HepG2 (cell line): ENCODE measurements around the gene BABAM2. TPM values are rescaled to one million over a fixed set of nuclear protein-coding genes. Genes with fewer than 3 reads are reported as not detected.

Source experiments
- ATAC-seq: fragments of 200-7000 bp; cut with Tn5 transposase; 3 replicates; pipeline ENCODE4 v1.9.1; 2020; ENCODE audit warnings: mild to moderate bottlenecking, moderate library complexity
- BruUV-seq: library from RNA; stranded (reverse); fragments of 400-500 nt; replicated peaks from 2 replicates; lab custom pipeline; 2021; lab: Mats Ljungman, UMichigan
- CTCF ChIA-PET: fragments of 300-600 bp; formaldehyde crosslinking; extraction: SDS; loops from one replicate; lab custom pipeline; 2021; ENCODE audit warnings: low total read pairs, inconsistent platforms, low intra/inter-chr PET ratio; lab: Yijun Ruan, JAX
- POLR2A ChIA-PET: fragments of 350-600 bp; sonication (Branson Sonifier 250); formaldehyde crosslinking; loops from one replicate; lab custom pipeline; 2020; ENCODE audit warnings: antibody characterized with exemption, inconsistent platforms; lab: Yijun Ruan, JAX
- DNase-seq: peaks from one replicate; pipeline ENCODE4 v3.0.0-alpha.2; 2015; ENCODE audit warnings: low spot score
- FAIRE-seq: peaks from 3 replicates; lab custom pipeline; 2011; peaks lifted over from hg19 to GRCh38; lab: Jason Lieb, UNC
- H2AFZ ChIP-seq: one replicate; pipeline ENCODE4 v1.6.1; 2011; ENCODE audit warnings: low read length, inconsistent platforms
- H3K27ac ChIP-seq: fragments of 300-600 bp; 3 replicates; pipeline ENCODE4 v1.8.0; 2011; ENCODE audit warnings: mixed run types, mild to moderate bottlenecking, mixed read lengths, low read length, inconsistent platforms; ENCODE audit not compliant: insufficient read depth; ENCODE audit errors: extremely low read length
- H3K27me3 ChIP-seq, 2 experiments: fragments of 200-600 bp in 1 of 2; 2 replicates in 1 of 2; 3 replicates in 1 of 2; pipeline versions ENCODE4 v1.6.0 to v1.8.0; 2011; ENCODE audit warnings: low read length in 2 of 2, mild to moderate bottlenecking in 2 of 2, moderate library complexity in 2 of 2, inconsistent platforms in 1 of 2; ENCODE audit not compliant: insufficient read depth in 2 of 2, control insufficient read depth in 1 of 2
- H3K36me3 ChIP-seq, 2 experiments: fragments of 200-600 bp in 1 of 2; replicated peaks in 1 of 2; 2 replicates in 1 of 2; 3 replicates in 1 of 2; pipeline versions ENCODE4 v1.5.1 to v1.8.0; 2011; ENCODE audit warnings: low read length in 2 of 2, inconsistent platforms in 1 of 2; ENCODE audit not compliant: insufficient read depth in 2 of 2, control insufficient read depth in 1 of 2
- H3K4me1 ChIP-seq: 2 replicates; pipeline ENCODE4 v1.5.1; 2012; ENCODE audit warnings: low read length, inconsistent platforms; ENCODE audit not compliant: insufficient read depth
- H3K4me2 ChIP-seq: 2 replicates; pipeline ENCODE4 v1.6.0; 2011; ENCODE audit warnings: low read depth, low read length, inconsistent platforms
- H3K4me3 ChIP-seq, 3 experiments: fragments of 200-600 bp in 1 of 3; sonication (generic), shearing (Covaris generic) in 1 of 3; replicated peaks in 1 of 3; 2 replicates each; pipeline ENCODE4 v1.5.1; 2011 to 2016; ENCODE audit warnings: low read length in 3 of 3, inconsistent platforms in 2 of 3, low read depth in 2 of 3, mild to moderate bottlenecking in 2 of 3, control low read depth in 1 of 3, mixed read lengths in 1 of 3; ENCODE audit not compliant: insufficient read depth in 1 of 3
- H3K79me2 ChIP-seq: one replicate; pipeline ENCODE4 v1.6.1; 2011; ENCODE audit warnings: low read length, inconsistent platforms; ENCODE audit not compliant: insufficient read depth
- H3K9ac ChIP-seq: 2 replicates; pipeline ENCODE4 v1.6.0; 2011; ENCODE audit warnings: mild to moderate bottlenecking, low read depth, low read length, inconsistent platforms; ENCODE audit not compliant: insufficient read depth
- H3K9me3 ChIP-seq: 2 replicates; pipeline ENCODE4 v1.5.1; 2012; ENCODE audit warnings: mild to moderate bottlenecking, low read length
- H4K20me1 ChIP-seq: 2 replicates; pipeline ENCODE4 v1.6.0; 2011; ENCODE audit warnings: inconsistent platforms, mild to moderate bottlenecking, low read length, moderate library complexity; ENCODE audit not compliant: insufficient read depth
- CEBPZ ChIP-seq: IDR thresholded peaks from 2 replicates; pipeline ENCODE4 v1.6.1; 2012; ENCODE audit warnings: low read length, improper control_type of control experiment
- GATAD1 ChIP-seq: IDR thresholded peaks from 2 replicates; pipeline ENCODE4 v1.6.1; 2016; ENCODE audit warnings: missing genetic modification reagents, missing compliant biosample characterization
- MED1 ChIP-seq: sonication (generic); formaldehyde crosslinking; IDR thresholded peaks from 2 replicates; pipeline ENCODE4 v1.4.0; 2020; ENCODE audit warnings: missing genetic modification reagents
- NCOR1 ChIP-seq: fragments of 200-600 bp; sonication (generic); IDR thresholded peaks from 2 replicates; pipeline ENCODE4 v1.7.0; 2017; ENCODE audit warnings: antibody characterized with exemption, low read length, borderline replicate concordance
- ZBTB3 ChIP-seq: sonication (generic); formaldehyde crosslinking; IDR thresholded peaks from 2 replicates; pipeline ENCODE4 v1.4.0; 2020; ENCODE audit warnings: low read depth, mild to moderate bottlenecking, moderate library complexity, missing genetic modification reagents, borderline replicate concordance
- ZBTB8A ChIP-seq: sonication (generic); formaldehyde crosslinking; IDR thresholded peaks from 2 replicates; pipeline ENCODE4 v1.4.0; 2020; ENCODE audit warnings: mild to moderate bottlenecking, low read depth, missing genetic modification reagents, borderline replicate concordance
- ZFP90 ChIP-seq: sonication (generic); formaldehyde crosslinking; IDR thresholded peaks from 2 replicates; pipeline ENCODE4 v1.8.0; 2022; ENCODE audit warnings: missing genetic modification reagents, mild to moderate bottlenecking, inconsistent platforms, borderline replicate concordance
- ZNF138 ChIP-seq: sonication (generic); formaldehyde crosslinking; IDR thresholded peaks from 2 replicates; pipeline ENCODE4 v1.5.0; 2020; ENCODE audit warnings: mild to moderate bottlenecking, low read depth, missing genetic modification reagents
- ZNF644 ChIP-seq: IDR thresholded peaks from 2 replicates; pipeline ENCODE4 v1.6.1; 2016; ENCODE audit warnings: low read depth
- ZNF761 ChIP-seq: sonication (generic); formaldehyde crosslinking; conservative IDR thresholded peaks from 2 replicates; pipeline ENCODE4 v1.4.0; 2020; ENCODE audit warnings: mild to moderate bottlenecking, missing genetic modification reagents
- ZNF883 ChIP-seq: sonication (generic); formaldehyde crosslinking; IDR thresholded peaks from 2 replicates; pipeline ENCODE4 v1.5.1; 2020; ENCODE audit warnings: mild to moderate bottlenecking, missing genetic modification reagents; ENCODE audit errors: not compliant biosample characterization
- WGBS: methylation state at CpG from one replicate; pipeline ENCODE4 v1.1.6; 2017; ENCODE audit warnings: low lambda C conversion rate; 5-methylcytosine and 5-hydroxymethylcytosine counted together
- in situ Hi-C: cut with HindIII; loops from 2 replicates; pipeline ENCODE4 v1.10.0; 2017; ENCODE audit warnings: low pct_unique_long_range_greater_than_20kb; ENCODE audit not compliant: extremely low pct_ligation_motif_present
- intact Hi-C: fragments of 100-400 bp; cut with micrococcal nuclease; formaldehyde crosslinking; loops from one replicate; pipeline ENCODE4 v1.10.0; 2022; ENCODE audit not compliant: unreplicated experiment
- polyA plus RNA-seq, 8 experiments: library from polyadenylated mRNA; depleted of rRNA in 3 of 8; stranded (reverse) in 7 of 8; unstranded in 1 of 8; fragments of >200 nt; fragmentation: Illumina TruSeq in 4 of 8; extraction: Trizol in 4 of 8; gene quantifications; 2 replicates each; pipeline versions ENCODE4 v1.2.1 to v1.2.3, GENCODE V29; 2011 to 2016; ENCODE audit warnings: low read depth in 4 of 8, missing spikeins in 1 of 8, mixed read lengths in 1 of 8; ENCODE audit not compliant: insufficient read depth in 1 of 8
- total RNA-seq, 5 experiments: library from RNA; depleted of rRNA; stranded (reverse); fragments of >200 nt; fragmentation: Illumina TruSeq; extraction: Trizol; gene quantifications; 2 replicates each; pipeline ENCODE4 v1.2.3, GENCODE V29; 2016; ENCODE audit warnings: low read depth in 1 of 5

The BABAM2 gene
- total and polyA plus RNA-seq, 2 of the 13 experiments (the other 11 are each of a cell fraction or from before 2014, with no cell fraction given), result 24.9 to 28.0 TPM

GRCh38 chr2:28310107-28310506 lies 419.6 kb downstream of the BABAM2 start:
- Histone ChIP-seq H3K36me3 (0 out of 5 replicates have a peak, but pooled peaks cover 0 to 1% of the 10 kb centered on the region in 2 experiments), H3K9ac (no peak overlapping the region), H3K79me2 (no peaks in the 10 kb centered on the region), H3K27ac (no peak overlapping the region), H3K4me1 (no peaks in the 10 kb centered on the region), H2AFZ (no peak overlapping the region), H3K9me3 (peaks cover under 1% of the 10 kb centered on the region), H4K20me1 (no peaks in the 10 kb centered on the region), H3K4me3 (no peak overlapping the region), H3K4me2 (no peak overlapping the region), H3K27me3 (no peaks in the 10 kb centered on the region)
- in situ Hi-C loops, result no loop called here
- intact Hi-C loops, result no loop called here
- ATAC-seq (no peak), DNase-seq (no peak), FAIRE-seq (no peak)
- WGBS, result 96% methylated on average over 2 of the region's 2 CpGs
- ChIA-PET POLR2A (no interaction called here), CTCF (no interaction called here)
- no peak for TF ChIP-seq ZFP90 (CRISPR knock-in tag)
- TF ChIP-seq GATAD1 (CRISPR knock-in tag), result no peak
- TF ChIP-seq MED1, result no peak
- no peak for TF ChIP-seq ZNF761 (CRISPR knock-in tag)
- no peak for TF ChIP-seq ZNF644 (CRISPR knock-in tag)
- TF ChIP-seq ZBTB8A (CRISPR knock-in tag), result no peak
- TF ChIP-seq NCOR1, result no peak
- TF ChIP-seq ZNF138 (CRISPR knock-in tag), result no peak
- no peak for TF ChIP-seq CEBPZ
- TF ChIP-seq ZNF883 (CRISPR knock-in tag), result no peak
- no peak for TF ChIP-seq ZBTB3 (CRISPR knock-in tag)
- no TSS peak for BruUV-seq
